Skeletal muscle tissue (tissue), 4 donors: Measurements from ENCODE around the gene C6orf132. TPM values are rescaled to one million over a fixed set of nuclear protein-coding genes. Genes with fewer than 3 reads are reported as not detected.
A peak's percentile ranks its signal among the peaks of the same experiment; 100 is the strongest.

Experiments used
- H3K27ac ChIP-seq: one replicate; pipeline ENCODE4 v1.7.0; 2013; ENCODE audit warnings: mild to moderate bottlenecking, low read depth, low read length, inconsistent platforms
- H3K27me3 ChIP-seq, 3 donors: one replicate each; pipeline ENCODE4 v1.7.0; 2013; ENCODE audit warnings: low read length in 3 of 3; ENCODE audit not compliant: control insufficient read depth in 3 of 3, insufficient read depth in 3 of 3
- H3K36me3 ChIP-seq, 3 donors: one replicate each; pipeline ENCODE4 v1.7.0; 2013; ENCODE audit warnings: low read length in 3 of 3; ENCODE audit not compliant: control insufficient read depth in 3 of 3, insufficient read depth in 3 of 3
- H3K4me1 ChIP-seq, 3 donors: one replicate each; pipeline ENCODE4 v1.7.0; 2013; ENCODE audit warnings: low read length in 3 of 3, mild to moderate bottlenecking in 3 of 3; ENCODE audit not compliant: control insufficient read depth in 3 of 3, insufficient read depth in 3 of 3
- H3K4me3 ChIP-seq, 3 donors: one replicate each; pipeline ENCODE4 v1.7.0; 2013; ENCODE audit warnings: low read length in 3 of 3
- H3K9ac ChIP-seq, 3 donors: one replicate each; pipeline ENCODE4 v1.7.0; 2013; ENCODE audit warnings: low read length in 3 of 3, mild to moderate bottlenecking in 3 of 3, moderate library complexity in 2 of 3, low read depth in 1 of 3
- H3K9me3 ChIP-seq, 3 donors: one replicate each; pipeline ENCODE4 v1.7.0; 2013; ENCODE audit warnings: low read length in 3 of 3; ENCODE audit not compliant: control insufficient read depth in 3 of 3
- total RNA-seq: library from RNA; depleted of rRNA; stranded (reverse); fragments of >200 nt; gene quantifications from one replicate; pipeline ENCODE4 v1.2.3, GENCODE V29; 2014
- donor health status: Osteomylitis.

C6orf132 gene
- total RNA-seq, 1 donor from 2014 or later: under 0.01 TPM

DNA sequence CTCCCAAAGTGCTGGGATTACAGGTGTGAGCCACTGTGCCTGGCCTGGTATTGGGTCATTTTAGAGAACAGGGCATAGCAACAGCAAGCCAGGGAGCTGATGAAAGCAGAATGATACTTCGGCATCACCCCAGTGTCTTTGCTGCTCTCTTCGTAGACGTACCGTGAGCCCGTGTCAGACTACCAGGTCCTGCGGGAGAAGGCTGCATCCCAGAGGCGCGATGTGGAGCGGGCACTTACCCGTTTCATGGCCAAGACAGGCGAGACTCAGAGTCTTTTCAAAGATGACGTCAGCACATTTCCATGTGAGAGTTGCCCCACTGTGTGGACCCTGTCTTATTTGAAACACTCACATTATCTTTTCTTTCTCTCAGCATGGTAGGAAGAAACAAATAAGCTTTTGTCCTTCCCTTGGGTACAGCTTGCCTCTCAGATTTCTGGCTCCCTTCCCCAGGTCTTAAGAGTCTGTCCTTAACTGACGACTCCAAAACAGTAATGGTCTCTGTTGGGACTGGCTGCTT lies 76.2 kb downstream of the C6orf132 start:
- Histone ChIP-seq H3K9me3 (no peaks in the 10 kb centered on the region), H3K4me1 (no peaks in the 10 kb centered on the region), H3K27ac (no peak overlapping the region), H3K27me3 (no peaks in the 10 kb centered on the region), H3K9ac (no peak overlapping the region), H3K36me3 (peaks cover 46 to 73% (median 71%) of the 10 kb centered on the region in 3 donors), H3K4me3 (no peak overlapping the region)

GRCh38 chr6:42059743-42060142 lies 82.7 kb downstream of the C6orf132 start:
- H3K9me3 ChIP-seq: no peaks in the 10 kb centered on the region
- H3K9ac ChIP-seq: no peak overlapping the region
- no peak overlapping the region for H3K4me3 ChIP-seq
- H3K27me3 ChIP-seq: no peaks in the 10 kb centered on the region
- H3K36me3 ChIP-seq: peaks cover 46 to 69% (median 67%) of the 10 kb centered on the region in 3 donors
- no peak overlapping the region for H3K27ac ChIP-seq
- H3K4me1 ChIP-seq: no peaks in the 10 kb centered on the region

DNA sequence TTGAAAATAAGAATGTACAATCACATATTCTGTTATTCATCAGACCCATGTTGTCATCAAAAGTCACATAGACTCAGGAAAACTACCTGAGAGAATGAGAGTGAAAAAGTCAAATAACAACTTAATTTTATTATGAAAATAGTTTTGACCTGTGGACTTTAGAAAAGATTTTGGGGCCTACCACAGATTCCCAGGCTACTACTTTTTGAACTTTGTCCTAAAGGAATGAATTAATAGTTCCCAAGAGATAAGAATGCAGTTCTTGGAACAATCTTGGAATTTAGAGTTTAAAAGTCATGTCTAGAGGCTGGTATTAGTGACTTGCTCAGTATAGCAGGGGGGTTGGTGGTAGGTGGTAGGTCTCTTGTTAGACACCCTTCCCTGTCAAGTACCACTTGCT lies 88.8 kb downstream of the C6orf132 start:
- H3K36me3 ChIP-seq: peaks cover 33 to 52% (median 41%) of the 10 kb centered on the region in 3 donors
- no peak overlapping the region for H3K4me3 ChIP-seq
- no peaks in the 10 kb centered on the region for H3K9me3 ChIP-seq
- H3K4me1 ChIP-seq: peaks cover 11 to 20% (median 13%) of the 10 kb centered on the region in 3 donors
- no peak overlapping the region for H3K9ac ChIP-seq
- H3K27me3 ChIP-seq: peaks cover 0 to 3% (median 0%) of the 10 kb centered on the region in 3 donors
- no peak overlapping the region for H3K27ac ChIP-seq

GRCh38 chr6:42051268-42051653 lies 91.2 kb downstream of the C6orf132 start:
- peaks cover 33 to 43% (median 35%) of the 10 kb centered on the region in 3 donors for H3K4me1 ChIP-seq
- H3K27me3 ChIP-seq: peaks cover 0 to 3% (median 0%) of the 10 kb centered on the region in 3 donors
- peaks cover 17 to 33% (median 26%) of the 10 kb centered on the region in 3 donors for H3K36me3 ChIP-seq
- no peak overlapping the region for H3K27ac ChIP-seq
- no peaks in the 10 kb centered on the region for H3K9me3 ChIP-seq
- H3K9ac ChIP-seq: peak overlapping the region; percentile 43 to 94 (median 87)
- H3K4me3 ChIP-seq: peak overlapping the region; percentile 90 to 99 (median 98)

Other genes with a start within 250 kb of the C6orf132 start
- gene USP49, start 247.2 kb downstream of the C6orf132 start, total RNA-seq: 1.6 TPM
- gene MED20, start 221.5 kb downstream of the C6orf132 start, total RNA-seq: 17.2 TPM
- 21.9 TPM for gene BYSL, start 221.1 kb downstream of the C6orf132 start, total RNA-seq
- gene CCND3, start 200.8 kb downstream of the C6orf132 start, total RNA-seq: 21.9 TPM
- 17.2 TPM for gene TAF8, start 92.1 kb downstream of the C6orf132 start, total RNA-seq
- not detected for gene GUCA1A, start 30.7 kb upstream of the C6orf132 start, total RNA-seq
- gene GUCA1B, start 52.3 kb upstream of the C6orf132 start, total RNA-seq: 1.6 TPM
- 45.9 TPM for gene MRPS10, start 75.2 kb upstream of the C6orf132 start, total RNA-seq